ENCODE results near the gene CTSD.

The CTSD gene

GRCh38 chr11:1738380-1738779 lies 25.3 kb downstream of the CTSD start:
- no peak for DNase-seq
- no peak for TF ChIP-seq CTCF (IDR thresholded peaks at IDR 0.05; ENCODE audit: low read depth, low read length, missing control alignments)
- no peaks in the 10 kb centered on the region for H3K27me3 ChIP-seq (replicated peaks)
- in situ Hi-C loops (cut with HindIII; ENCODE audit: low pct_ligation_motif_present, low sequenced_read_pairs) = no loop called here
- no peak overlapping the region for H3K27ac ChIP-seq
- H3K36me3 ChIP-seq (replicated peaks) = no peaks in the 10 kb centered on the region
- H3K4me3 ChIP-seq (ENCODE audit: low read depth, low read length) = no peak overlapping the region

- Histone ChIP-seq H3K36me3 (replicated peaks) (no peaks in the 10 kb centered on the region), H3K4me3 (ENCODE audit: low read depth, low read length) (no peak overlapping the region), H3K27ac (no peak overlapping the region), H3K27me3 (replicated peaks) (peaks cover under 1% of the 10 kb centered on the region)
- no peak for TF ChIP-seq CTCF (IDR thresholded peaks at IDR 0.05; ENCODE audit: low read depth, low read length, missing control alignments)
- in situ Hi-C loops (cut with HindIII; ENCODE audit: low pct_ligation_motif_present, low sequenced_read_pairs) = no loop called here
- no peak for DNase-seq
Observed at GRCh38 chr11:1737080-1737757, 26.5 kb downstream of the CTSD start.

- Histone ChIP-seq H3K27ac (no peak overlapping the region), H3K27me3 (replicated peaks) (peaks cover 3% of the 10 kb centered on the region), H3K36me3 (replicated peaks) (no peaks in the 10 kb centered on the region), H3K4me3 (ENCODE audit: low read depth, low read length) (no peak overlapping the region)
- no peak for DNase-seq
- no peak for TF ChIP-seq CTCF (IDR thresholded peaks at IDR 0.05; ENCODE audit: low read depth, low read length, missing control alignments)
- in situ Hi-C loops (cut with HindIII; ENCODE audit: low pct_ligation_motif_present, low sequenced_read_pairs) = no loop called here
Observed at GRCh38 chr11:1736447-1736992, 27.2 kb downstream of the CTSD start.

DNA sequence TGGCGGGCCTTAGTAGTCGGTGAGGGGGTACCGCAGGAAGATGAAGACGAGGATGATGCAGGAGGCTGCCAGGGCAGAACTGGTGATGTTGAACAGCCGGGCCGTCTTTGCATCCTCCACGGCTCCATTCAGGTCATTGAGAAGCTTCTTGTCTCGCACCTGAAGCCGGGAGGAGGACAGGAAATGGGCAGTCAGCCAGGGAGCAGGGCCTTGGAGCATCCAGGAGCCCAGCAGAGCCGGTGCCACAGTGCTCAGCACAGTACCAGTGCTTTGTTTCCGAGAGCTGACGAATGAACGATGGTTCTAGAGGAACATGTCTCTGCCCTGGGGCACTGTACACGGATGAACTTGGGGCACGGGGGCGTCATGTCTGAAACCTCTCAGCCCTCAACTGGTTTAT lies 28.5 kb downstream of the CTSD start:
- in situ Hi-C loops (cut with HindIII; ENCODE audit: low pct_ligation_motif_present, low sequenced_read_pairs) = no loop called here
- Histone ChIP-seq H3K27ac (no peak overlapping the region), H3K27me3 (replicated peaks) (peaks cover 3% of the 10 kb centered on the region), H3K36me3 (replicated peaks) (no peaks in the 10 kb centered on the region), H3K4me3 (ENCODE audit: low read depth, low read length) (no peak overlapping the region)
- TF ChIP-seq CTCF (IDR thresholded peaks at IDR 0.05; ENCODE audit: low read depth, low read length, missing control alignments) = no peak
- DNase-seq = no peak

DNA sequence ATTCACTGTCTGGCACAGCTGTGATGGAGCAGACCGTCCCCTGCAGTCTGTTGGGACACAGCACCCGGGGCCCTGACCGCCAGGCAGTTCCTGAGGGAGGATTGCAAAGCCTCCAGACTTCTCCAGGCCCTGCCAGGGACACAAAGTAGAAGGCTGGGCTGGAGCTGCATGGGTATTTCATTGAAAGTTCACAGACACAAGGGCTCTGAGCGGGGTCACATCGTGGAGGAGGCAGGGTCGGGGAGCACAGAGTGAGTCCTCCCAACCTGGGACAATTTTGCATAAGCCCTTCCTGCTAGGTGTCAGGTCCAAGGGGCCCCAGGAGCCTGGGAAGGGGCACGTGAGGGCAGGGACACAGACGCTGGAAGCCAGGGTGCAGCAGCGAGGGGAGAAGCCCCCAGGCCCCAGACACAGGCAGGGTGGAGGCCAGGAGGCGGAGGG lies 29.1 kb downstream of the CTSD start:
- Histone ChIP-seq H3K27me3 (replicated peaks) (peaks cover 3% of the 10 kb centered on the region), H3K4me3 (ENCODE audit: low read depth, low read length) (no peak overlapping the region), H3K36me3 (replicated peaks) (no peaks in the 10 kb centered on the region), H3K27ac (no peak overlapping the region)
- in situ Hi-C loops (cut with HindIII; ENCODE audit: low pct_ligation_motif_present, low sequenced_read_pairs) = no loop called here
- TF ChIP-seq CTCF (IDR thresholded peaks at IDR 0.05; ENCODE audit: low read depth, low read length, missing control alignments) = no peak
- no peak for DNase-seq
